Fibroblast of skin of right biceps (primary cell): ENCODE results near the gene B3GLCT.
A peak's percentile ranks its signal among the peaks of the same experiment; 100 is the strongest.
"Not testable (repeated sequence)": the region's sequence is repeated elsewhere in the genome, so short reads cannot be mapped to it uniquely, and the experiment has no call there.

Source experiments
- DNase-seq: peaks from one replicate; pipeline ENCODE4 v3.0.0-alpha.2; 2013

Gene B3GLCT

DNA sequence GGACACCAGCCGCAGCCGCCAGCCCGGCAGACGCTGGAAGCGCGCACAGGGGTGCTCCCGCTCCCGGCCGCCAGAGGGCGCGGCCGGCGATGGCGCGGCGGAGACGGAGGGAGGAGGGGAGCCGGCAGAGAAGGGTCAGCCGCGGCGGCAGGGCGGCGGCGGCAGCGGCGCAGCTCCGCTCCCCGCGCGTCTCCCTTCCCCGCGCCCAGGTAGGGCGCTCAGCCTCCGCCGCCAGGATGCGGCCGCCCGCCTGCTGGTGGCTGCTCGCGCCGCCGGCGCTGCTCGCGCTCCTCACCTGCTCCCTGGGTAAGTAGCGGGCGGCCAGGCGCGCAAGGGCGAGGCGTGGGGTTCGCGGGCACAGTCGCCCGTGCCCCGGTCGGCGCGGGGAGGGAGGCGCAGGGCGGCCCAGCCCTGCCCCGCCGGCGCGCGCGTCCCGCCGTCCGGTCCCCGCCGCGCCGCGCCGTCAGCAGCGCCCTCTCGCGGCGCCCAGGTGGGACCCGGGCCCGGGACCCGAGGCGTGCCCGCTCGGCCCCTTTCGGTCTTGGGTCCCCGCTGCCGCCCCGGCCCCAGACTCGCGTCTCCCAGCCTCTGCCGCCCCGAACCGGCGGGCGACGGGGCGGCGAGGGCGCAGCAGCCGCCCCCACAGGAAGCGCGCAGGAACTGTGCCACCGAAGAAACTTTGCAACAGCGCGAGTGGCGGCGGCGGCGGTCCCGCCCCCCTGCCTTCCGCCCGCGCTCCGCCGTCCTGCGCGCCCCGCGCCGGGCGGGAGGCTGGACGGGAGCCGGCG lies at the start of gene B3GLCT:
B3GLCT (plus strand) TSS at position 127 of the 788 bp plus-strand sequence; CDS start at position 237, 110 bp downstream.
- peak; percentile 79 for DNase-seq

DNA sequence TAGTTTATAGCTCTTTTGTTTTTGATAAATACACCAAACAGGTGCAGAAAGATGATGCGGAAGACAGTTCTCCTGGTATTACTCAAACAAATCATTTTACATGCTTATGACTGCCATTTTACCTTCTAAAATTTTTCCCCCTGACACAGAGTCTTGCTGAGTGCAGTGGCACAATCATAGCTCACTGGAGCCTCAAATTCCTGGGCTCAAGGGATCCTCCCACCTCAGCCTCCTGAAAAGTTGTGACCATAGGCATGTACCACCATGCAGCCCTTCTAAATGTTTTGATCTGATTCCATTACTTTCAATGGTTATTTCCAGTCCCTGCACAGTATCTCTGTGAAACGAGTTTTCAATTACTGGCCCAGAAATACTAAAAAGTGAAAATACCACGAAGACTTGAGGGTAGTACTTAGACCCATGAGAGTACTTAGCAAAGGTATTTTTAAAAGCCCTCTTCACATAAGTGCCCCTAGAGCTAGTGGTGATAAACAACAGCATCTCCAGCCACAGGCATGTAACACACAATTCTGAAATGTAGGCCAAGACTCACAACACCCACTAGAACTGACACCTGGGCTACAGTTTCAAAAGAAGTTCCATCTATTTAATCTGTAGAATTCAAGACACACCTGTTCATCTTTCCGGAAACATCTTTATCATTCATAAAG lies 49.3 kb upstream of the B3GLCT start:
- no peak for DNase-seq

DNA sequence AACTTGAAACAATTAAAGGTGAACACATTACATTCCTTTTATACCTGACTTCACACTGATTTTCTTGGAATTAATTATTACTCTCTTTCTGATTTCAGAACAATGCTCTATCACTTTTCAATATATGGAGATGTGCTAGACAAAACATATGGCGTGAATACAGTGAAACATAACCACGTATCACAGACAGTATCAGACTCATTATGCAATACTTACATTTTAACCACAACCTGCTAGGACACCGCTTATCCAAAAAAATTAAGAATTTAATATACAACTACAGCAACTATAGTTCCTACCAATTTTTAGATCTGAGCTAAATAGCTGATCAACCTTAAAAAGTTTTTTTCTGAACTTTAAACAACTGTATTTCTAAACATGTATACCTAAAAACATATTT lies 47.9 kb upstream of the B3GLCT start:
- no peak for DNase-seq

DNA sequence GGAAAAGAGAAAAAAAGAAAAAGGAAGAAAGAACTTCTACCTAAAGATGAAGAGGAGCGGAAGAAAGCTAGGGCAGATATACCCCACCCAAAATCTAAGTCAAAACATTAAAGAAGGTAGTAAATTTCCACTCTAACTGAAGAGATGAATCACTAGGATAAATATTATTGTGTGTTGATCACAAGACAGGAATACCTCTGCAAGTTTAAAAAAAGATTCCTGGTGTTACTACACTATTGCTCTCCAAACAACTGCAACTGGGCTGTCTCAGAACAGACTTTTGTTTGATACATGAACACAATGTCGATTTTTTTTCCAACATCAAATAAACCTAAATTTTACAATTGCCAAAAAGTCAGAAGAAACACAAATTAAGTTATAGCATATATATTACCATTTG lies 44.8 kb upstream of the B3GLCT start:
- DNase-seq = no peak

DNA sequence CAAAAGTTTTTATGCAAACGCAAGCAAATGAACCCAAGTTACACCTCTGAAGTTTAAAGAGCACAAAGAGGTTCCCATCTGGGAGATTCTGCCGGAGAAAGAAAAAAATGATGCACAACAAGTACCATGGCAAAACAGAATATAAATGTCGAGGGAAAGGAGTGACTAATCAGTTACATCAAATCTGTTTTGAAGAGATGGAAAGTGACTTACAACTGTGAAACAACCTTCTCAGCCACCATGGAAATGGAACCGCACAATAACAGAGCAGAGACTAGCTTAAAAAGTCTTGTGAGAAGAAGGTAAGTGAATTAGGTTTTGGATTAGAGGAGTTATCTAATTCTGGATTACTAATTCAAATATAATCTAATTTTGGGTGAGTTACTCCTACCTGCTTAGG lies 40.5 kb upstream of the B3GLCT start:
- DNase-seq = no peak

DNA sequence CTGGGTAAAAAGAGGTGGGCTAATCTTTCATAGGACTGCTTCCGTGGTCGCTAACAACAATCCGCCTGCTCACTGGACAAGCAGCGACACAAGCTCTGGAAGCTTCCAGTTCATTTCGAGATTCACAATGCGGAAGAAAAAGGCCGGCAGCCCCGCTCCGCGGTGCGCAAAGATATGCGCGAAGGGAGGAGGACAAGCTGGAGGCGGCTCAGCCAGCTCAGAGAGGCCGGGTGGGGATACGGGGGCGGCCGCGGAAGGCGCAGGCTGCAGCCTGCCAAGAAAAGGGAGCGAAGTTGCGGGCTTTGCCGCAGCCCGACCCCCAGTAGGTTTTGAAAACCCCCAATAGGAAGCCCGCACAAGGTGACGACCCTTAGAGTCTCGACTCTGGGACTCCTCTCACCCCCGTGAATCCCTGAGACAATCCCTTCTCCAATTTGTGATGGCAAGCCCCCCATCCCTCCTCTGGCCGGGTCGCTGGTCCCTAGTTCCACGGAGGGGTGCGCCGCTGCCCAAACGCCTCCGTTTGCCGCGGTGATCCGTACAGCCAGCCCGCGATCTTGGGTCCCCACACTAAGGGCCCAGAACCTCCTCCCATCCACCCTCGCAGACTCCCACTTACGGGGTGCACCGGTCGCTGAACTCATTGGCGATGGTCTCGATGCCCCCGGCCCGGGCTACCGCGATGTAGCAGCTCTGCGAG lies 38.8 kb upstream of the B3GLCT start:
- peak; percentile 65 for DNase-seq

DNA sequence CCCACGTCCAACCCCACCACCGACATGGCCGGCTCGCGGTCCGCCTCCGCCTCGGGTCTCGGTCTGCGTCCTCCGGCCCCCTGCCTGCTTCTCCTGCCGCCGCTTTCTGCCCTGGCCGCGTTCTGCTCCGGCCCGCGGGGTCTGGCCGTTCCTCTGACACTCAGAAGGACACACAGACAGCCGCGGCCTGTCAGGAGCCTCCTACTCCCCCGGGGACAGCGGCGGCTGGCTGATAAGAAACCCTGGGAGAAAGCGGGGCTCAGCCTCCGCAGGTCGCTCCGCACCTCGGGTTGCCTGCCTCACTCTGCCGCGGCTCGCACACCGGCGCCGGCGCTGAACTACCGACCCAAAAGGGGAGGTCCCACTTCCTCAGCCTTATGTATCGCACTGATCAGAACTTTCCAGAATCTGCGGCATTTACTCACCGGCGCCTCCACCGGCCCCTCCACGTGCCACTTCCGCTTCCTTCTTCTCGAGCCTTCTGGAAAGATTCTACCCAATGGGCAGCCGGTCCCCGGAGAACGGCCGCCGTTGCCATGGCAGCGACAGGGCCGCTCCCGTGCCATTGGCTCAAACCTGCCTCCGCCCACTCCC lies 38.1 kb upstream of the B3GLCT start, which contains the start of gene HSPH1:
HSPH1 (minus strand) TSS at position 348 of the 594 bp plus-strand sequence; CDS start at position 26, 322 bp downstream.
- DNase-seq = peak; percentile 98

DNA sequence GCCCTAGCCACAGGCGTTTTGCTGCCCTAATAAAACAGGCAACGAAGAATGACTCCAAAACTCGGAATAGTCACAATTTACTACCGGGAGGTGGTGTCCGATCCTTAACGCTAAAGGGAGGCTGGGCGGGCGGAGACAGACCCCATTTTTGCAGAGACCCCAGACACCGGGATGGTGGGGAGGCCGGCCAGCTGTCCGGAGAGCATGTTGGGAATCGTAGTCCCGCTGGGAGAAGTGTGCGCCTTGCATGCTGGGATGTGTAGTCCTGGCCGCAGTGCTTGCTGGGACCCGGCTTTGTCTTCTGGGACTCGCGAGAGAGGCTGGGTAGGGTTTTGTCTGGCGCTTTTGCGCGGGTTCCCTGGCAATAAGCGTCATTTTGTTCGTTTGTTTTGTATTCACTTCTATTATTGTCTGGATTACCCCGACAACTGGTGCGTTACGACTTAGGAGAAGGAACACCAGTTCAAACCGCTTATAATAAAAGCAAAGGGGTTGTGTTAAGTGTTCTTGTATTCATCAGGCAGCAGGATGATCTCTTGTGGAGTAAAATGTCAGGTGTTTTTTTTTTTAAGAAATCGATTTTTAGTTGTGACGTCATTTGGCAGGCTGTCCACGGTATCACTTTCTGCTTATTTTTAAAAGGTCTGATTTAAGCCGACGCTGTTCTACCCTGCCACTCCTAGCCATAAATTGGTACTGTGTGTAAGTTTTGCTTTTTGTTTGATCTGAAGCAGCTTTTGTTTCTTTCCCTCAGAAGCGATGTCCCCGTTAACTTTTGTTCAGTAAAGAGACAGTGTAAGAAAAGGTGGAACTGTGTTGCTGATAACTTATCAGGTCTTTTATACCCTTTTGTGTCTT lies 37.4 kb upstream of the B3GLCT start:
- DNase-seq = peak; percentile 98

DNA sequence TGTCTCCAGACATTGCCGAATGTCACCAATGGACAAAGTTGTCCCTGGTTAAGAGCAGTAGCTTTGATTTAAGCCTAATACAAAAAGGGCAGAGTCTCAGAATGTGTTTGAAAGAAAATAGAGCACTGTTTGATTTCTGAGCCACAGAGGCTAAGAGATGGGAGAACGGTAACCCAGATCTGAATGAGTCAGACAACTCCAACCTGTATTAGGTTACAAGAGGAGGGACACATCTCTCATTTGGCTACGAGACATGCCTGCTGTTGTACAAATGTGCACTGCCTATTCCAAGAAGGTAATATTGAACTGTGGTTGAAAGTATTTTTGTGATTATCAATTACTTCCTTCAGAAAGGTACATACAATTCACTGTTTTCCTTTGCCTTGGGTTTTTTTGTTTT lies 33.2 kb upstream of the B3GLCT start:
- DNase-seq = no peak

DNA sequence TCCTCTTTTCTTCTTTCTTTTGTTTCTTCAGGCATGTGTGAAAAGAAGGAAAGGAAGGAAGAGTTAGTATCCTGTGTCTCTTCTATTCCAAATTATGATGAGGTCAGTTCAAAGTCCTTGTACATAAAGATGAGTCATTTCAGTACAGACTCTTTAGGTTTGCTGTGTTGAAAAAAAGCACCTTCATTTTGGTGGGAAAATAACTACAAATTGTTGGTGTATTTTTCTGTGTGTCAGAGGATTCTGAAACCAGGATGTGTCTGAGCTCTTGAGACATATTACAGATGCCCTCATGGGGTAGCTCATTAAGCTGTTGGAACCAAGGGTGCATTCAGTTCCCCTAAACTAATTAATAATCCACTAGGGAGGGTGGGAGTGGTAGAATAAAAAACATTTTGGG lies 32.3 kb upstream of the B3GLCT start:
- no peak for DNase-seq

DNA sequence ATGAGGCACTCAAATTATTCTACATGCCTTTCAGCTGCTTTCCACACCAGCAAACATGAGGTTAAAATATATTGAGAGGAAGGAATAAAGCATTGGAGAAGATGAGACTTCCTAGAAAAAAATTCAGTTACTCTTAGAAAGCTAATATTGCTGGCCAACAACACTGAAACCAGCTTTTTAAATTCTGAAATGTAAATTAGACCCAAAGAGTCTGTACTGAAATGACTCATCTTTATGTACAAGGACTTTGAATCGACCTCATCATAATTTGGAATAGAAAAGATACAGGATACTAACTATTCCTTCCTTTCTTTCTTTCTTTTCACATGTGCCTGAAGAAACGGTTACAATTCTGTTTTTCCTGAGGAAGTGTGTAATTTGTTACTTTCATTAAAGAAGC lies 31.6 kb upstream of the B3GLCT start:
- DNase-seq = no peak

DNA sequence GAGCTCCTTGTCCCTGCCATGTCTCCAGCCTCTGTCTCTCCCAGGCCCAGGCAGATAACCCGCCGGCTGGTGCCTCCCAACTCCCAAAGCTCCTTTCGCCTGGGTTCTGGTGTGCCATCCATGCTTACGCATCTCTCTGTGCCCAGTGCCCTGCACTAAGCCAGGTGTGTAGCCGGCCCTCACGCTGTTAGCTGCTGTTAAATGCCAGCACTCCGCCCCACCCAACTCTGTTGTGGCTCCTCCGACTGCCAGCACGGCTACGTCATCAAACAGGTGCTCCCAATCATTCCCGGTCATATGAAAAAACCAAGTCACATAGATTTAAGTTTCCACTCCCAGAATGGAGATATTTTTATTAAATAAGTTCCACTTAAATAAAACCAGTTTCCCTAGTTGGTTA lies 31.0 kb upstream of the B3GLCT start:
- no peak for DNase-seq

DNA sequence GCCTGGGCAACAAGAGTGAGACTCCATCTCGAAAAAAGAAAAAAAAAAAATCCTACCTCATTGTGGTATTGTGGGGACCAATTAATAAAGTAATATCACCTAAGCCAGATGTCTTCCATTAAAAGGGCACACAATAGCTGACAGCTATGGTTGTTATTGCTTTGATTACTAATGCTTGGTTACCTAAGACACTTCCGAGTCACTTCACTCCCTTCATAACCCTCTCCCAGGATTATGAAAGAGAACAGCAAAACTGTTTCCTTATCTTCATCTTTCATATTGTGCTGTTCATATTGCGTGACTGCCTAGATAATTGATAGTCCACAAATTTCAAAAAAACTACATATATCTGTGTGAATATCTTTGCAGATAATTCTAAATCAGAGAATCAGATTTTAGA lies 27.8 kb upstream of the B3GLCT start:
- peak; percentile 49 for DNase-seq

DNA sequence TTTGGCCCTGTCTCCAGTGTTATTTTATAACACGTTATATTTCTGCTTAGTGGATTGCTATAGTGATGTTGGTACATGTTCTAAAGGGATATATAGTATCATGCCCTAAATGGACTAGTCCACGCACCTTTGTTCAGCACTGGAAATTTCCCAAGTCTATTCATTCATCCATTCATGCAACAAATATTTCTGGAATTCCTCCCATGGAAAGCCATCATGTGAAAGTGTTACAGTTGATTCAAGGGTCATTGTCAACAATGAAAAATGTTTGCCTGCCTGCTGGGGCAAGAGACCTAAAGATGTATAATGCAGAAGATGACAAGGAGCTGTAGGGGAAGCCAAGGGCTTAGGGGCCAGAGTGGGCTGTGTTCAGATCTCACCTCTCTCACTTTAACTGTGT lies 27.2 kb upstream of the B3GLCT start:
- DNase-seq = peak; percentile 92

DNA sequence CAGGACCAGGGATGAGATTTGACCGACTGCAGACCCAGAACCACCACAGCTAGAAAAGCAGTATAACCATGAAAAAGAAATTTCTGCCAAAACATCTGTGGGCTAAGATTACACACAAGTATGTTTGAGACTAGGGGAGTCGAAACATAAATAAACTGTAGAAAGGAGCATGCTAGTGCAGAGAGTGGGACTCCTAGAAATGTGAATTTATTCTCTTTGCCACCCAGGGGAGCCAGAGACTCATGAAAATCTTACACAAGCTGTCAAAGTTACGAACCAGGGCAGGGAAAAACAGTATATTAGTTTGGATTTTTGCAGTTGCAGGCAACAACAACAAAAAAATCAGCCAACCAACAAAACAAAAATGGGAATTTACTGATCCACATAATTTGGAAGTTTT lies 25.8 kb upstream of the B3GLCT start:
- DNase-seq = peak; percentile 36

DNA sequence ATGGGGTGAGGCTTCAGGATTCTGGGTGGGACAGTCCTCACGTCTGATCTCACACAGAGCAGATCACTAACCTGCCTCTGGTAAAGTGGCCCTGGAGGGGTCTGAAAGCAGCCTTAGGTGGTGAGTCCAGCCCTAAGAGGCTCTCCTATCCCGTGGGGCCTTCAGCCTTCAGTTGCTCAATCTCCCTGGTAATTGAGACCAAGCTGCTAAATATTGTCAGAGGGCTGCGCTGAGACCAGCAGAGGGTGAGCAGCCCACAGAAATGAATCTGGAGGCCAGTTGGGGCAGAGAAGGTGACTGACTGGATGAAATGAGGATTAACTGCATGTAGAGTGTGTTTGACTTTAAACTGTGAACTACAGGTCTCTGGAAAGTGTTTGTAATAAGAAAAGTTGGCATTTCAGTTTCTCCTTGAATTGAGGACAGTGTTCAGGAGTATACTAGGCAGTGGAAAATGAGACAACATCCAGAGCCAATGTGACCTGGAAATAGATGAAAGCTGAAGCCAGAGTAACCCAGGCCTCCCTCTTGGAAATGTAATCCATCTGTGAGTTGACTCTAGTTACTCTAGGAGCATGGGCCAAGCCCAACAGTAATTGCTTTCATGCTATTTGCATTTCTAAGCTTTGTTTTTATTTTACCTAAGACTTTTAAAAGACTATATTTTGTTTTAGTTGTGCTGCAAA lies 23.8 kb upstream of the B3GLCT start:
- no peak for DNase-seq

DNA sequence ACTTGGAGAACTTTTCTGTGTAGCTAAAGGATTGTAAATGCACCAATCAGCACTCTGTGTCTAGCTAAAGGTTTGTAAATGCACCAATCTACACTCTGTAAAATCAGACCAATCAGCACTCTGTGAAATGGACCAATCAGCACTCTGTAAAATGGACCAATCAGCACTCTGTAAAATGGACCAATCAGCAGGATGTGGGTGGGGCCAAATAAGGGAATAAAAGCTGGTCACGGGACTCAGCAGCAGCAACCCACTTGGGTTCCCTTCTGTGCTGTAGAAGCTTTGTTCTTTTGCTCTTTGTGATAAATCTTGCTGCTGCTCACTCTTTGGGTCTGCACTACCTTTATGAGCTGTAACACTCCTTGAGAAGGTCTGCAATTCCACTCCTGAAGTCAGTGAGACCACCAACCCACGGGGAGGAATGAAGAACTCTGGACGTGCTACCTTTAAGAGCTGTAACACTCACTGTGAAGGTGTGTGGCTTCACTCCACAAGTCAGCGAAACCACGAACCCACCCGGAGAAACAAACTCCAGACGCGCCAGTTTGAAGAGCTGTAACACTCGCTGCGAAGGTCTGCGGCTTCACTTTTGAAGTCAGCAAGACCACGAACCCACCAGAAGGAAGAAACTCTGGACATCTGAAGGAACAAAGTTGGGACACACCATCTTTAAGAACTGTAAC lies 21.8 kb upstream of the B3GLCT start:
- DNase-seq = not testable (repeated sequence)

DNA sequence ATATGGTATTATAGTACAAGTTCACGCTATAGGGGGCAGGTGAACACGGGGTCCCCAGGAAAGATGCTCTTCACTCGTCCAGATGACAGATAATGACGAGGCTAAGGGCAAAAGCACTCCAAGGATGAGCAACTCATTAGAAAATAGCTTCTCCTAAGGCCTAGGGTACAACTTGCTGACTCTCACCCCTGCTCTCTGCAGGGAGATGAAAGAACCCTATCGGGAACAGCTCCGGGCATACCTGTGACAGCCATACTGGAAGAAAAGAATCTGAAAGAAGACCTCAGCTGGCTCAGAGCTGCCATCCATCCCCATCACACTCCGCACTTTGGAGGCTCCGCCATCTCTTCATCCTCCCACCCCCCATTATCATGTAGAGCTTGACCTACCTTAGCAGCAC lies 20.5 kb upstream of the B3GLCT start:
- DNase-seq = no peak

DNA sequence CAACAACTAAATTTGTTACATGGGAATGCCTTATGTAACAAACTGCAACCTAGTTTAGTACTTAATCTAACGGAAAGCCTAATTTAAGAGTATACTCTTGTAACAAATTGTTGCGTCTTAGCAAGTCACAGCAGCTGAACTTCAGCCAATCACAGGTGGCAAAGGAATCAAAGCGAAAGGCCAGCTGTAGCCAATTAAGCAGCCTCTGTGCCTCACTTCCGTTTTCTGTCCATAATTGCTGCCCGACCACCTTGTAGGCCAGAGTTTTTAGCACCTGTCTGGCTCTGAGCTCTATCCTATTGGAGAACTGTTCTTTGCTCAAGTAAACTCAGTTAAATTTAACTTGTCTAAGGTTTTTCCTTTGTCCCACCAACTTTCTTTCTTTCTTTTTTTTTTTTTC lies 20.0 kb upstream of the B3GLCT start:
- no peak for DNase-seq

DNA sequence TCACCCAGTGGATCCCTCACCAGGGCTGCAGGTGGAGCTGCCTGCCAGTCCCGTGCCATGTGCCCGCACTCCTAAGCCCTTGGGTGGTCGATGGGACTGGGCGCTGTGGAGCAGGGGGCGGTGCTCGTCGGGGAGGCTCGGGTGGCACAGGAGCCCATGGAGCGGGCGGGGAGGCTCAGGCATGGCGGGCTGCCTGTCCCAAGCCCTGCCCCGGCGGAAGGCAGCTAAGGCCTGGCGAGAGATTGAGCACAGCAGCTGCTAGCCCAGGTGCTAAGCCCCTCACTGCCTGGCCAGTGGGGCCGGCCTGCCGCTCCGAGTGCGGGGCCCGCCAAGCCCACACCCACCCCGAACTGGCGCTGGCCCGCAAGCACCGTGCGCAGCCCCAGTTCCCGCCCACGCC lies 16.8 kb upstream of the B3GLCT start:
- no peak for DNase-seq

DNA sequence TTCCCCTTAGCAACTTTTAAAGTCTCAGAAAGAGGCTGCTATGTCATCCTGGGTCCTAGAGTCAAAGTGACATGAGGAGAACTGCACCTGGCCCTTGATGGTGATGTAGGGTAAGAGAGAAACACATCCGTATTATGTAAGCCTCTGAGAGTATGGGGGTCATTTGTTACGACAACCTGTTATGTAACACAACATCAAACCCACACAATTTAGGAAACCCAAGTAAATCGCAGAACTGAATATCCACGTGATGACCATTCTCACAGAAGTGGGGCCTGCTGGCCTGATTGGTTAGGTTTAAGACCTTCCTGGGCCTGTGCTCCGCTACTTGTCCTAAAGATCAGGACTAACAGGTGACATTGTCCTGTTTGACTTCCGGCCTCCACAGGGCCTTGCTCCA lies 15.3 kb upstream of the B3GLCT start:
- no peak for DNase-seq
